Measurements from ENCODE around the gene PHF12. TPM values are rescaled to one million over a fixed set of nuclear protein-coding genes. Genes with fewer than 3 reads are reported as not detected.

Gene PHF12
- total RNA-seq, 1 donor from 2014 or later, result 40.0 TPM

DNA sequence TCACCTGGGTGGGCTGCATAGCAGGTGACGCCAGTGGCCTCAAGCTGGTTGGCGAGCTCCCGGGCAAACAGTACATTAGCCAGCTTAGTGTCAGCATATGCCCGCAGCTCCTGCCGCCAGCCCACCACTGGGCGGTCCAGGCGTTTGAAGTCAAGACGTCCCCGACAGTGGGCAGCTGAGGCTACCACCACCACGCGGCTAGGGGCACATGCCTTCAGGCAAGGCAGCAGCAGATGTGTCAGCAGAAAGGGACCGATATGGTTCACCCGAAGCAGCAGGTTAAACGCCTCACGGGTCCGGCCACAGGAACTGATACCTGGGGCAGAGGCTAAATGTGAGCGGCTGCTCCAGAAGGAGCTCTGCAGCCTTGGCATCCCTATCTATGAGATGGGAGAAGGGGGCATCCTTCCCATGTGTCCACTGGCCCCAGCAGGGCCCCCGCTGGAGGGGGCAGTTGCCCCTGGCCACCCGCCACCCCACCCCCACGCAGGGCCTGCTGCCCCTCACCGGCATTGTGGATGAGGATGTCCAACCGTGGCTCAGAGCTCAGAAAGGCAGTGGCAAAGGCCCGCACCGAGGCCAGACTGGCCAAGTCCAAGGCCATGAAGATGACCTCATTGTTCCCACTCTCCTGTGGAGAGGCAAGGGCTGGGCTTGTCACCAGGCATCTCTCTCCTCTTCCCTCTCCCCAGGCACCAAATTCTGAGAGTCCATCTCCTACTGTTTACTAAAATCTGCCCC lies 50.2 kb downstream of the PHF12 start:
- H3K4me1 ChIP-seq, result peaks cover 25% of the 10 kb centered on the region
- peak; percentile 66 for DNase-seq
- no peak overlapping the region for H3K4me3 ChIP-seq
- no peak for ATAC-seq
- intact Hi-C loops (cut with DNase I), result loop anchor here (10.0 kb wide), 1 partner anchor 56 kb away; the partner anchor contains the start of gene FAM222B
- H3K36me3 ChIP-seq, result peaks cover 7% of the 10 kb centered on the region
- H3K9me3 ChIP-seq, result no peaks in the 10 kb centered on the region
- TF ChIP-seq, protein P1, sequence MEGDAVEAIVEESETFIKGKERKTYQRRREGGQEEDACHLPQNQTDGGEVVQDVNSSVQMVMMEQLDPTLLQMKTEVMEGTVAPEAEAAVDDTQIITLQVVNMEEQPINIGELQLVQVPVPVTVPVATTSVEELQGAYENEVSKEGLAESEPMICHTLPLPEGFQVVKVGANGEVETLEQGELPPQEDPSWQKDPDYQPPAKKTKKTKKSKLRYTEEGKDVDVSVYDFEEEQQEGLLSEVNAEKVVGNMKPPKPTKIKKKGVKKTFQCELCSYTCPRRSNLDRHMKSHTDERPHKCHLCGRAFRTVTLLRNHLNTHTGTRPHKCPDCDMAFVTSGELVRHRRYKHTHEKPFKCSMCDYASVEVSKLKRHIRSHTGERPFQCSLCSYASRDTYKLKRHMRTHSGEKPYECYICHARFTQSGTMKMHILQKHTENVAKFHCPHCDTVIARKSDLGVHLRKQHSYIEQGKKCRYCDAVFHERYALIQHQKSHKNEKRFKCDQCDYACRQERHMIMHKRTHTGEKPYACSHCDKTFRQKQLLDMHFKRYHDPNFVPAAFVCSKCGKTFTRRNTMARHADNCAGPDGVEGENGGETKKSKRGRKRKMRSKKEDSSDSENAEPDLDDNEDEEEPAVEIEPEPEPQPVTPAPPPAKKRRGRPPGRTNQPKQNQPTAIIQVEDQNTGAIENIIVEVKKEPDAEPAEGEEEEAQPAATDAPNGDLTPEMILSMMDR (IDR thresholded peaks at IDR 0.05), result no peak
- H3K27ac ChIP-seq, result no peak overlapping the region
- no peaks in the 10 kb centered on the region for H3K27me3 ChIP-seq

DNA sequence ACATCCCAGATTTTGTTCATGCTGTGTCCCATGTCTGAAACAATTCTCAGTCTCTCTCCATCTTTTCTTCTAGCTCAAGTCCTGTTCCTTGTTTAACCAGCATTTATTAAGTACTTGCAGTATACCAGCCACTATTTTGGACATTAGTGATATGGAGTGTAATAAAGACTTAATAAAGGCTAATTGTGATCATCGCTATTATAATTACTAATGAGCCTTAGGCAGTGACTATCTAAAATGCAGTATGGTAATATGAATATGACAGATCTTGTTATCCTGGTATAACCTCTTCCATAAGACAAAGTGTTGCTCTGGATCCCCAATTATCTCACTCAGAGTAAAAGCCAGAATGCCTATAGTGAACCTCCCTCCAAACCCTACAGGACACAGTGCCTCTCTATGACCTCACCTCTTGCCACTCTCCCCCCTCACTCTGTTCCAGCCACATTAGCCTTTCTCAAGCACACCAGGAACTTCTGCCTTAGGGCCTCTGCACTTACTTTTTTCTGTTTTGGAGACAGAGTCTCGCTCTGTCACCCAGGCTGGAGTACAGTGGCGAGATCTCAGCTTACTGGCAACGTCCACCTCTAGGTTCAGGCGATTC lies 52.0 kb downstream of the PHF12 start:
- no peak for DNase-seq
- Histone ChIP-seq H3K27ac (no peak overlapping the region), H3K27me3 (no peaks in the 10 kb centered on the region), H3K9me3 (no peaks in the 10 kb centered on the region), H3K36me3 (no peaks in the 10 kb centered on the region), H3K4me3 (no peak overlapping the region), H3K4me1 (peaks cover 34% of the 10 kb centered on the region)
- ATAC-seq, result no peak
- intact Hi-C loops (cut with DNase I), result no loop called here
- TF ChIP-seq, protein P1 (IDR thresholded peaks at IDR 0.05), result no peak

DNA sequence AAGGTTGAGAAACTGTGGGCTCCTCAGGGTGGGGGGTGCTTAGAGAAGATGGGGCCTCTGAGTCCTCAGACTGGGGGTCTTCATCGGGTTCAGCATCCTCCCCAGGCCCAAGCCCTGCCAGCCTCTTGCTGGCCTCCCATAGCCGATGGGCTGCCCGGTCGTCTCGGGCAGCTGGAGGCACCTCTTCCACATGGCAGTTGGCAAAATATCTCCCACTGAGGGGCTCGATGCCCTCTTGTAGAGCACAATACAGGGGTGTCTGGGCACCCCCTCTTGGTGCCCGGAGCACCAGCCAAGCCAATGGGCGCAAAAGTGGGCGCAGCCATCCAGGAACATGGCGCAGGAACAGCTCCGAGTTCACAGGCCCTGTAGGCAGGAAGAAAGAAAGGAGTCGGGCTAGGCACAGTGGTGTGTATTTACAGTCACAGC lies 52.8 kb downstream of the PHF12 start:
- Histone ChIP-seq H3K27ac (peak overlapping the region; percentile 98), H3K4me1 (peaks cover 41% of the 10 kb centered on the region), H3K36me3 (no peaks in the 10 kb centered on the region), H3K4me3 (no peak overlapping the region), H3K27me3 (no peaks in the 10 kb centered on the region), H3K9me3 (no peaks in the 10 kb centered on the region)
- DNase-seq, result peak; percentile 54
- no peak for ATAC-seq
- intact Hi-C loops (cut with DNase I), result no loop called here
- TF ChIP-seq, protein P1 (IDR thresholded peaks at IDR 0.05), result no peak

DNA sequence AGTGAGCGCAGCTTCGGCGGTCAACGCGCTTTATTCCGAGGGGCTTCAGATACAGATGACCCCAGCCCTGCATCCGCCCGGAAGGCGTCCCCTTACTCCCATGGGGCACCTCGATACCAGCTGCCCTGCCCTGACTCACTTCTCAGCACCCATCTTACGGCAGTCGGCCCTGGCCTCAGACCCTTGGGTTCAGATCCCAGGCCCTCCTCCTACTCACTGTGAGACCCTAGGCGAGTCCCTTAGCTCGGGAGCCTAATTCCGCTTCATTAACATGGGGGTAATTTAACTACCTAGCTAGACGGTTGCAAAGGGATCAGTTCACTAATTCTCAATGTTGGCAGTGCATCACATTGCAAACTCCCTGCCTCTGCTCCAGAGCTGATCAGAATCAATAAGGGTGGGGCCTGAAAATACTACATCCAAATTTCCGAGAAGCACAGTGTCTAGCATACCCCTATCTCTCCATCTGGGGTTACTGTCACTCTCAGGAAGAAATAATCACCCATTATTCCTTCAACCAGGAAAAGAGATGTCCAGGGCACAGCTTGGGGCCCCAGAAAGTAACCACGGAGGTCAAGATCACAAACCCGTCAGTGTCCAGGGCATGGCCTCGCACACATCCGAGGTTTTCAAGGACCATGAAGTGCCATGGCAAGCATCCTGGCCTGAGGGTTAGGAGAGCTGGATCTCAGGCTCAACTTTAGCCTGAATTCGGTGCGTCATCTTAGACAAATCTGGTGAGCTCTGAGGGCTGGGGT lies 53.4 kb downstream of the PHF12 start:
- intact Hi-C loops (cut with DNase I), result no loop called here
- Histone ChIP-seq H3K9me3 (no peaks in the 10 kb centered on the region), H3K27me3 (no peaks in the 10 kb centered on the region), H3K4me3 (peak overlapping the region; percentile 89), H3K36me3 (no peaks in the 10 kb centered on the region), H3K27ac (peak overlapping the region; percentile 98), H3K4me1 (peaks cover 41% of the 10 kb centered on the region)
- no peak for DNase-seq
- ATAC-seq, result no peak
- TF ChIP-seq, protein P1 (IDR thresholded peaks at IDR 0.05), result no peak

DNA sequence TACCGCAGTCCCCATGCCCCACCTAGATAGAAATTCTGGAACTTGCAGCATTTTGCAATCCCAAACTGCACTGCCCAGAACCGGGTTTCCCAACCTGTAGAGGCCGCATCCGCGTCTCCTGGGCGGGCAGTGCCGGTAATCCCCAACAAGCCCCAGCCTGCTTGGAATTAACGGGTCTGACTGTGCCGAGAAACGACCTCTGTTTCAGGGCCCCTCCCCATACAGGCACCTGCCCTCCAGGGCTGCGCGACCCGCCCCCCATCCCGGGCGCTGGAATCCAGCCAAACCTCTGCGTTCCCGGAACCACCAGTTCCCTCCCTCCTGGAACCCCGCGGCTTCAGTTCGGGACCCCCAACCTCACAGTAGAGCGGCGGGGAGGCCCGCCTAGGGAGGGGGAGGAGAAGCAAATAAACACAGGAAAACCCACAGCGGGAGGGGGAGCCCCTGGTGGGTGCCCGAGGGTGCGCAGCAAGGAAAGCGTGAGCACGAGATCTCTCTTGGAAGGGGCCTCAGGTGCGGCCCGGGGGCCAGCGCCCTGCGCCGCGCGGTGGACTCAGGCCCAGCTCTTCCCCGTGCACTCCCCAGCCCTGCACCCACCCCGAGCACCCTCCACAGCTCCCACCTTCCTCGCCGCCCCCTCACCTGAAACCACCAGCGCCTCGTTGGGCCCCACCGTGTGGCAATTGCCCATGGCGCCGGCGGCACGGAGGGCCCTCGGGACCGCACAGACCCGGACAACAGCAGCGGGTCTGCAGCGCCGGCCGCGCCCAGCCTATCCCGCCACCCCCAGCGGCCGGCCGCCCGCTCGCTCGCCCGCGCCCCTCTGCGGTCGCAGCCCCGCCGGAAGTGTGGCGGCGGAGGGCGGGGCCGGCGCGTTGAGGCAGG lies 54.2 kb downstream of the PHF12 start, which contains the start of gene FLOT2:
Gene FLOT2, minus strand, starts transcription at position 850 of the 885 bp plus-strand sequence. Its CDS starts 159 bp downstream, at position 691.
- DNase-seq (peak; percentile 89), ATAC-seq (peak; percentile 82)
- H3K4me3 ChIP-seq, result peak within 1 kb of the TSS; percentile 89
- H3K4me1 ChIP-seq, result peaks cover 50% of the 10 kb centered on the region
- H3K36me3 ChIP-seq, result no peaks in the 10 kb centered on the region
- TF ChIP-seq, protein P1 (IDR thresholded peaks at IDR 0.05), result peak; percentile 29
- peak within 1 kb of the TSS; percentile 98 for H3K27ac ChIP-seq
- H3K27me3 ChIP-seq, result no peaks in the 10 kb centered on the region
- H3K9me3 ChIP-seq, result no peaks in the 10 kb centered on the region
- intact Hi-C loops (cut with DNase I), result no loop called here
